Sigmoid colon (tissue), 7 donors: ENCODE measurements around the gene PAQR8. TPM values are rescaled to one million over a fixed set of nuclear protein-coding genes. Genes with fewer than 3 reads are reported as not detected.

Experiments
- DNase-seq: peaks from one replicate; pipeline ENCODE4 v3.0.0-alpha.2; 2019
- H3K27ac ChIP-seq, 4 donors: fragments of 200-600 bp; sonication (generic); one replicate each; pipeline ENCODE4 v1.5.1; 2016 to 2019; ENCODE audit warnings: mild to moderate bottlenecking in 1 of 4
- H3K27me3 ChIP-seq, 3 donors: fragments of 200-600 bp; sonication (generic); one replicate each; pipeline ENCODE4 v1.5.1; 2019; ENCODE audit warnings: mild to moderate bottlenecking in 1 of 3
- H3K36me3 ChIP-seq, 4 donors: fragments of 200-600 bp; sonication (generic); one replicate each; pipeline ENCODE4 v1.5.1; 2016 to 2019
- H3K4me1 ChIP-seq, 4 donors: fragments of 200-600 bp; sonication (generic); one replicate each; pipeline ENCODE4 v1.5.1; 2017 to 2019
- H3K4me3 ChIP-seq, 4 donors: fragments of 200-600 bp; sonication (generic); one replicate each; pipeline ENCODE4 v1.5.1; 2017 to 2019; ENCODE audit warnings: mild to moderate bottlenecking in 2 of 4, moderate library complexity in 1 of 4
- H3K9me3 ChIP-seq, 4 donors: fragments of 200-600 bp in 3 of 4; sonication (generic) in 3 of 4; one replicate each; pipeline versions ENCODE4 v1.5.1 to v1.6.1; 2013 to 2019
- EP300 ChIP-seq, 4 donors: sonication (generic); formaldehyde crosslinking; IDR thresholded peaks; one replicate each; pipeline ENCODE4 v1.6.1; 2017; ENCODE audit warnings: antibody characterized with exemption in 4 of 4
- POLR2A ChIP-seq, 2 donors: fragments of 450-650 bp; IDR thresholded peaks; one replicate each; pipeline ENCODE4 v1.6.1; 2016; ENCODE audit warnings: antibody characterized with exemption in 2 of 2, mild to moderate bottlenecking in 2 of 2, moderate library complexity in 2 of 2
- POLR2AphosphoS5 ChIP-seq, 4 donors: sonication (generic); formaldehyde crosslinking; IDR thresholded peaks; one replicate each; pipeline ENCODE4 v1.6.1; 2017; ENCODE audit warnings: antibody characterized with exemption in 4 of 4
- WGBS, 2 donors: extraction: QIAGEN DNeasy Blood & Tissue Kit; methylation state at CpG; one replicate each; pipeline ENCODE4 v1.1.7; 2013; 5-methylcytosine and 5-hydroxymethylcytosine counted together
- intact Hi-C: fragments of 100-400 bp; cut with DNase I; formaldehyde crosslinking; loops from one replicate; pipeline ENCODE4 v1.15.1; 2023
- polyA plus RNA-seq, 3 donors: library from polyadenylated mRNA; stranded (reverse); fragments of 200-250 nt; gene quantifications; one replicate each; pipeline ENCODE4 v1.2.3, GENCODE V29; 2013
- total RNA-seq, 4 donors: library from RNA; depleted of rRNA; stranded (reverse); fragments of >200 nt; gene quantifications; one replicate each; pipeline ENCODE4 v1.1.0, GENCODE V29; 2016
- TF ChIP-seq, protein P1 (sequence below), 4 experiments: fragments of 450-650 bp in 3 of 4; fragments of 200-600 bp in 1 of 4; IDR thresholded peaks; one replicate each; pipeline ENCODE4 v1.5.1; 2016 to 2019; ENCODE audit warnings: antibody characterized with exemption in 4 of 4, mild to moderate bottlenecking in 3 of 4, moderate library complexity in 2 of 4
- donor health status: healthy with polysubstance abuse.
- donor health status: Bipolar disorder and iron deficiency.
- donor health status: healthy.

Gene PAQR8
- total and polyA plus RNA-seq, 7 donors: 12.2 to 49.2 (median 15.6) TPM

DNA sequence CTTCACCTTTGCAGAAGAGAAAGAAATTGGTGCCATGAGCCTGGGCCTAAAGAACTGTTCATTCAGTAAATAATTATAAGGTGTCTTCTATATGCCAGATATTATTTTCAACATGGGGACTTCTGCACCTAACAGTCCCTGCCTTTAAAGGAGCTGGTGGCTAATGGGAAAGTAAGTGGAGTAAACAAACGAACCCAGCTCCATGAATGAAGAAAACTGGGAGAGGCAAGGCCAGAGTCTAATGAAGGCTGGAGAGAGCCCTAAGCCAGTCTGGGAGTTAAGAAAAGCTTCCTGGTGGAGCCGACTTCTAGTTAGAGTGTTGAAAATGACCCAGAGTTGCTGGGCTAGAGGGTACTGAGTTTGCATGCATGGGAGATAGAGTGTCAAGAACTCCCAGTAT lies 34.0 kb downstream of the PAQR8 start:
- no peak overlapping the region for H3K27ac ChIP-seq
- H3K4me1 ChIP-seq: peaks cover 0 to 11% (median 3%) of the 10 kb centered on the region in 4 donors
- WGBS, 2 donors: 15 to 71% methylated on average over 2 of the region's 2 CpGs
- no peaks in the 10 kb centered on the region for H3K27me3 ChIP-seq
- no peak overlapping the region for H3K4me3 ChIP-seq
- H3K36me3 ChIP-seq: no peaks in the 10 kb centered on the region
- no peaks in the 10 kb centered on the region for H3K9me3 ChIP-seq
- TF ChIP-seq POLR2AphosphoS5 (IDR thresholded peaks at IDR 0.05) (no peak), POLR2A (IDR thresholded peaks at IDR 0.05) (no peak), EP300 (IDR thresholded peaks at IDR 0.05) (no peak)
- TF ChIP-seq, protein P1, sequence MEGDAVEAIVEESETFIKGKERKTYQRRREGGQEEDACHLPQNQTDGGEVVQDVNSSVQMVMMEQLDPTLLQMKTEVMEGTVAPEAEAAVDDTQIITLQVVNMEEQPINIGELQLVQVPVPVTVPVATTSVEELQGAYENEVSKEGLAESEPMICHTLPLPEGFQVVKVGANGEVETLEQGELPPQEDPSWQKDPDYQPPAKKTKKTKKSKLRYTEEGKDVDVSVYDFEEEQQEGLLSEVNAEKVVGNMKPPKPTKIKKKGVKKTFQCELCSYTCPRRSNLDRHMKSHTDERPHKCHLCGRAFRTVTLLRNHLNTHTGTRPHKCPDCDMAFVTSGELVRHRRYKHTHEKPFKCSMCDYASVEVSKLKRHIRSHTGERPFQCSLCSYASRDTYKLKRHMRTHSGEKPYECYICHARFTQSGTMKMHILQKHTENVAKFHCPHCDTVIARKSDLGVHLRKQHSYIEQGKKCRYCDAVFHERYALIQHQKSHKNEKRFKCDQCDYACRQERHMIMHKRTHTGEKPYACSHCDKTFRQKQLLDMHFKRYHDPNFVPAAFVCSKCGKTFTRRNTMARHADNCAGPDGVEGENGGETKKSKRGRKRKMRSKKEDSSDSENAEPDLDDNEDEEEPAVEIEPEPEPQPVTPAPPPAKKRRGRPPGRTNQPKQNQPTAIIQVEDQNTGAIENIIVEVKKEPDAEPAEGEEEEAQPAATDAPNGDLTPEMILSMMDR (IDR thresholded peaks at IDR 0.05): no peak
- DNase-seq: no peak
- intact Hi-C loops: no loop called here

DNA sequence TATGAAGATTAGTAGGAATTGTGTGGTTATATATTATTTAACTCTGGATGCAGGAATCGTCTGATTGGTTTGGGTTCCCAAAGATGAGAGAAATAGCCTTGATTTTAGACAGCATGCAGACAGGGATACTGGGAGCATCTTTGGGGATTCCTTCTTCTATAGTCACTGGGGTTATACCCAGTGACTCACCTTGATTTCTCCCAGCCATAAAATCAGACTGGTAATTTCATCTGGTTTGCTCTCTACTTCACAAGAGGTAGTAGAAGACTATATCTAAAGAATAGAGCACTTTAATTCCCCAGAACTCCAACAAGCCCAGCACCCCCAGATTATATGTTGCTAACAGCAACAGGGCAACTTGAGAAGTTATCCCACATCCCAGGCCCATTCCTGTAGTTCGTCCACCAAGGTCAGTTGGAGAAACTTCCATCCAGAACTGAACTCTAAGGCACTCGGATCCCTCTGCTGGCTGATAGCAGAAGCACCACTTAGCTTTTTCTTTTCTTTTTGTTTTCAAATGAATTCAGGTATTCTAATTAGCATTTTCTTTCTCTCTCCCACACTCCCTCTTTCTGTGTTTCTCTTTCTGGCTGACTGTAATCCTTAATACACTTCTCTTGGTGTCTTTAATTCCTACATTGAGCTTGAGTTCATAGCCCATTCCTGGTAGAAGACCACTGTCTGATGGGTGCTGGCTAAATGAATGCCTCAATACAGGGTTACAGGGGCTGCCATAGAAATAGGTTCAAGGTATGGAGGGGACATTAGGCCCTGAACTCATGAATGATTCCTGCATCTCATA lies 37.8 kb downstream of the PAQR8 start:
- Histone ChIP-seq H3K4me1 (peaks cover 0 to 16% (median 8%) of the 10 kb centered on the region in 4 donors), H3K27ac (no peak overlapping the region), H3K27me3 (no peaks in the 10 kb centered on the region), H3K36me3 (peaks cover 0 to 16% (median 6%) of the 10 kb centered on the region in 4 donors), H3K9me3 (no peaks in the 10 kb centered on the region), H3K4me3 (no peak overlapping the region)
- intact Hi-C loops: loop anchor here (2.0 kb wide), 2 partner anchors 39 to 115 kb away; partner anchors contain the start of gene MCM3
- WGBS, 2 donors: 33 to 38% methylated on average over 3 of the region's 3 CpGs
- no peak for DNase-seq
- no peak for TF ChIP-seq POLR2A (IDR thresholded peaks at IDR 0.05)
- TF ChIP-seq, protein P1 (IDR thresholded peaks at IDR 0.05): peak; percentile 67 to 87 (median 79)

DNA sequence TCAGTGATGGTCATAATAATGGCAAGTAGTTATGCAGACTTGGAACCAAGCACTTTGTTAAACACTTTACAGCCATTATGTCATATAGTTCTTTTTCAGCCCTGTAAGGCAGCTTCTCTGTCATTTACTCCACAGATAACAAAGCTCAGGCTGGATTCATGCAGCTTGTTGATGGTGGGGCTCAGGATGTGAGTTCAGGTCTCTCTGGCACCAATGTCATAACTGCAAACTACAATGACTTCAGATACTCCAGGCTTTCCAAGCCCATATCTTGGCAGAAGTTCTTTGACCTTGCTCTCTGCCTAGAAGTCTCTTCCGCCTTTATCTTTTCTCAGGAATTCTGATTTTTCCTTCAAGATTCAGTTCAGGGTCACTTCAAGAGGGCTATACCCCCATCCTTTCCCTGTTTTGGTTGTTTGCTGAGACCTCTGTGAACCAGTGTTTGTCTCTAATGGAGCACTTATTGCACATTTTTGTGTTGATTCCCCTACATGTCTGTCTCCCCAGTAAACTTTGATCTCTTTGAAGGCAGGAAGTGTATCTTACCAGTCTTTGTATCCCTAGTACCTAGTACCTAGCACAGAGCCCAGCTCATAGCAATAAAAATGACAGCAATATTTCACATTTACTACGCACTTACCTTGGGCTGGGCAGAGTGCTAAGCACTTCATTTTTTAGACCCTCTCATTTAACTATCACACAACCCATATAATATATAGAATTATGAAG lies 38.5 kb downstream of the PAQR8 start:
- Histone ChIP-seq H3K4me3 (no peak overlapping the region), H3K9me3 (no peaks in the 10 kb centered on the region), H3K4me1 (peaks cover 0 to 16% (median 8%) of the 10 kb centered on the region in 4 donors), H3K27me3 (no peaks in the 10 kb centered on the region), H3K36me3 (peaks cover 0 to 23% (median 6%) of the 10 kb centered on the region in 4 donors), H3K27ac (no peak overlapping the region)
- WGBS, 2 donors: 45 to 69% methylated on average over 2 of the region's 2 CpGs
- intact Hi-C loops: loop anchor here (2.0 kb wide), 1 partner anchor 40 kb away; no protein-coding TSS in a partner anchor
- TF ChIP-seq, protein P1 (IDR thresholded peaks at IDR 0.05): no peak
- TF ChIP-seq POLR2AphosphoS5 (IDR thresholded peaks at IDR 0.05) (no peak), POLR2A (IDR thresholded peaks at IDR 0.05) (no peak), EP300 (IDR thresholded peaks at IDR 0.05) (no peak)
- DNase-seq: no peak

DNA sequence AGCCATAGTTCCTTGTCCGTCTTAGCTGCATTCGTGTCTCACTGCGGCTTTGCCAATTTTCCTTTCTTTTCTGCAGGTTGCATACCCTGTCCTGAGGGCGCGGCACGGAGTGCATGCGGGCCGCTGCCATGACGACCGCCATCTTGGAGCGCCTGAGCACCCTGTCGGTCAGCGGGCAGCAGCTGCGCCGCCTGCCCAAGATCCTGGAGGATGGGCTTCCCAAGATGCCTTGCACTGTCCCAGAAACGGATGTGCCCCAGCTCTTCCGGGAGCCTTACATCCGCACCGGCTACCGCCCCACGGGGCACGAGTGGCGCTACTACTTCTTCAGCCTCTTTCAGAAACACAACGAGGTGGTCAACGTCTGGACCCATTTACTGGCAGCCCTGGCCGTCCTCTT lies 41.1 kb downstream of the PAQR8 start:
- Histone ChIP-seq H3K36me3 (peaks cover 0 to 24% (median 6%) of the 10 kb centered on the region in 4 donors), H3K4me3 (no peak overlapping the region), H3K27me3 (no peaks in the 10 kb centered on the region), H3K27ac (peak overlapping the region in 1 of 4 donors; percentile 24), H3K9me3 (no peaks in the 10 kb centered on the region), H3K4me1 (peaks cover 0 to 16% (median 8%) of the 10 kb centered on the region in 4 donors)
- intact Hi-C loops: no loop called here
- DNase-seq: no peak
- TF ChIP-seq POLR2AphosphoS5 (IDR thresholded peaks at IDR 0.05) (no peak), EP300 (IDR thresholded peaks at IDR 0.05) (no peak), POLR2A (IDR thresholded peaks at IDR 0.05) (no peak)
- TF ChIP-seq, protein P1 (IDR thresholded peaks at IDR 0.05): no peak
- WGBS, 2 donors: 97% methylated on average over 26 of the region's 26 CpGs
